HG03196 (cell line): ENCODE data around the gene DNAAF5.
"Not testable (repeated sequence)": the region's sequence is repeated elsewhere in the genome, so short reads cannot be mapped to it uniquely, and the experiment has no call there.

Source experiments
- ATAC-seq: cut with Tn5 transposase; IDR thresholded peaks from one replicate; pipeline ENCODE4 v1.9.1; 2021; ENCODE audit not compliant: unreplicated experiment

DNAAF5 gene

DNA sequence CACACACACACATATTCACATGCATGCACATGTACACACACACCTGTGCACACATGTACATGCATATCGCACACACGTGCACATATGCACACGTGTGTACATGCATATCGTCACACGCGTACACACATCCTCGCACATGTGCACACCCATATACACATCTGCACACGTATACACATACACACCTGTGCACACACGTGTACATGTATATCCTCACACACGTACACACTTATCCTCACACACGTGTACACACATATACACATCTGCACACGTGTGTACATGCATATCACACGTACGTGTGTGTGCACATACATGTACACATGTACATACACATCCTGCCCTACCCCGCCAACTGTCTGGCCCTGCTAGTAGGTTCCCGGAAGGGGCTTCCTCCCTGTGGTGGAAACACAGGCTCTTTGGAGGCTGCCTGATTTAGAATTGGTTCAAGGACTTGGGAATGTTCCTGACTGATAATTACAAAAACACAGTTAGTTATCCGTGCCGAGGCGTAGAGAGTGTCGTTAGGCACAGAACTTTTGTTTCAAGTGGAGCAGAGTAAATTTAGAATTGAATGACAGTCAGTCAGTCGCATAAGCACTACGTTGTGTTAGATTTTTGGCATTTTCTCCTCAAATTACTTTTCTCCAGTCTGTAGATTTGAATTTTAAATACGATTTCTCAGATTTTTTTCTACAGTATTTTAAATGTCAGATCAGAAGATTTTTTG is 19.1 kb downstream of the DNAAF5 start:
- no peak for ATAC-seq

DNA sequence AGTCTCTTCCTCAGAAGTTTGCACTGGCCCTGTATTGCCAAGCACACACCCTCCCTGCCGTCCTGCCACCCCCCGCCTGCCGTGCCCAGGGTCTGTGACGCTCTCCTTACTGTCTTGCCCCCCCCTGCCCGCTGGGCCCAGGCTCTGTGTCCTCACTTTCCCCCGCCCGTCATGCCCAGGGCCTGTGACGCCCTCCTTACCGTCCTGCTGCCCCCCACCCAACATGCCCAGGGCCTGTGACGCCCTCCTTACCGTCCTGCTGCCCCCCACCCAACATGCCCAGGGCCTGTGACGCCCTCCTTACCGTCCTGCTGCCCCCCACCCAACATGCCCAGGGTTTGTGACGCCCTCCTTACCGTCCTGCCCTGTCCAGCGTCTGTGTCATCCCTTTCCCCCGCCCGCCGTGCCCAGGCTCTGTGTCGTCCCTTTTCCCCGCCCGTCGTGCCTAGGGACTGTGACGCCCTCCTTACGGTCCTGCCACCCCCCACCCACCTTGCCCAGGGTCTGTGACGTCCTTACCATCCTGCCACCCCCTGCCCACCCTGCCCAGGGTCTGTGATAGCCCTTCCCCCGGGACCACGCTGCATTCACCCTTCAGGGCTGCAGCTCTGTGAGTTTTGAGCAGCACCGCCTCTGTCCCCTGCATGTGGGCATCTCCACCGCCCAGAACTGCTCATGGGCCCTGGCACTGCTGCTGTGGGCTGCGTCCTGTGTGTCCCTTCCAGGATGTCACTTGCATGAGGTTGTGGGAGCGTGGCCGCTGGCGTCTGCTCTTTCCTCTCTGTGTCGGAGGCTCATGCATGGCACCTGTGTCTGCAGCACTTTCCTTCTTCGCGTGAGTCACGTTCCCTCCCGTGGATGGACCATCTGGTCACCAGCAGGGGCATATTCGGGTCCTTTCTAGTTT is 19.9 kb downstream of the DNAAF5 start:
- ATAC-seq = no peak

DNA sequence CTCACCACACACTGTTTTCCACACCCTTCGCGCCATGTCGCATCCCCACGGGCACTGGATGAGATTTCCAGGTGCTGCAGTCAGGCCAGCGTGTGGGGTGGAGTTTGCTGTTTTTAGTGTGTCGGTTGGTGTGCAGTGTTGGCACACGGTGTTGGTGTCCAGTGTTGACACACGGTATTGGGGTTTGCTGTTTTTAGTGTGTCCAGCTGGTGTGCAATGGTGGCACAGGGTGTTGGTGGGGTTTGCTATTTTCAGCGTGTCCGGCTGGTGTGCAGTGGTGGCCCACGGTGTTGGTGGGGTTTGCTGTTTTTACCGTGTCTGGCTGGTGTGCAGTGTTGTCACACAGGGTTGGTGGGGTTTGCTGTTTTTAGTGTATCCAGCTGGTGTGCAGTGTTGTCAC is 20.7 kb downstream of the DNAAF5 start:
- no peak for ATAC-seq

DNA sequence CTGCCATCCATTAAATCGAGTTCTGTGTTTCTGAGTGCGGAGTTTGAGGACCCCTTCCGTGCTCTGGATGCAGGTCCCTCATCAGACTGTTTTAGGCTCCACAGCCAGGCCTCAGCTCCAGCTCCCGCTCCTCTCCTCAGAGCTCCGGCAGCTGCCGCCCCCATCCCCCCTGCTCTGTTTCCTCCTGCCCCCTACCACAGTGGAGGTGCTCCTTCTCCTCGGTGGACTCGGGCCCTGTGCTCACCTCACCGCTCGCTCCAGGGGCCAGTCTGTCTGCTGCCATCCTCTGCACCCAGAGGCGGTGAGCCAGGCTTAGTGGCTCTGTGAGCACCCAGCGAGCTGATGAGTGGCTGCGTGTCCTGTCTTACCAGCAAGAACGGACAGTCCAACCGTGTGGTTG is 21.9 kb downstream of the DNAAF5 start:
- no peak for ATAC-seq

DNA sequence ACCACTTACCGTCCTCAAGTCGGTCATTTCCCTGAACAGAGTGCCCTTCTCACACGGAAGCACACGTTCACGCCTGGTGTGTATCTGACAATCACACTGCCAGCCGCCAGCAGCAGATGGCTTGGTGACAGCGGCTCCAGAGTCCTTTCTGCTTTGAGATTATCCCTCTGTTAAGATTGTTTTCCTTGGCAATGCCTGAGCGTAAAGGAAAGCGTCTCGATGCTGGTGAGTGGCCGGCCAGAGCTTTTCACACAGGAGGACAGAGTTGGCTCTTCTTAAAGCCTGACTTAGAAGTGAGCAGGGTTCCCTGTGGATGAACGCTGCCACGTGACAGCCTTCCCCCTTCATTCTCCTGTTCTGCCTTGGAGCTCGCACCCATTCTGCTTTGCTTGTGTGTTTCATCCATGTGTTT is 22.6 kb downstream of the DNAAF5 start:
- ATAC-seq = no peak

DNA sequence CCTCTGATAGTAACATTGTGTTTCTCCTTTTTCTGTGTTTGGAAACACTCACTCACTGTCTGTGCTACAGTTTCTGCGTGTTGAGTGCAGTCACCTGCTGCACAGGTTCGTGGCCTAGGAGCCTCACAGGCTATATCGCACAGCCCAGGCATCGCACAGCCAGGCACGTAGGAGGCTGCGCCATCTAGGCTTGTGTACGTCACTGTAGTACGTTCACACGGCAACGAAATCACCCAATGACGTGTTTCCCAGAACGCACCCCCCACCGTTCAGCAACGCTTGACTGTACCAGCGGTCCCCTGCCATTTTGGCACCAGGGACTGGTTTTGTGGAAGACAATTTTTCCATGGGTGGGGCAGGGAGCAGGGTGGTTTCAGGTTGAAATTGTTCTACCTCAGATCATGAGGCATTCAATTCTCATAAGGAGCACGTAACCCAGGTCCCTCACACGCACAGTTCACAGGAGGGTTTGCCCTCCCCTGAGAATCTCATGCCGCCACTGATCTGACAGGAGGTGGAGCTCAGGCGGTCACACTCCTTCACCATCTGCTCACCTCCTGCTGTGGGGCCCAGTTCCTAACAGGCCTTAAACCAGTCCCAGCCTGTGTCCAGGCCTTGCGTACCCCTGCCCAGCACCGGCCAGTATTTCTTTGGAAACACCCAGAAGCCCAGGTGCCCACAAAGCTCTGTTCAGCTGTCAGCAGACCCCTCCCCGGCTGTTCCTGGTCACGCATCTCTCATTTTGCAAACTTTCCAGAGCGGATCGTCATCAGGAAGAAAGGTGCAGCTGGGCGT is 23.8 kb downstream of the DNAAF5 start:
- ATAC-seq = no peak

DNA sequence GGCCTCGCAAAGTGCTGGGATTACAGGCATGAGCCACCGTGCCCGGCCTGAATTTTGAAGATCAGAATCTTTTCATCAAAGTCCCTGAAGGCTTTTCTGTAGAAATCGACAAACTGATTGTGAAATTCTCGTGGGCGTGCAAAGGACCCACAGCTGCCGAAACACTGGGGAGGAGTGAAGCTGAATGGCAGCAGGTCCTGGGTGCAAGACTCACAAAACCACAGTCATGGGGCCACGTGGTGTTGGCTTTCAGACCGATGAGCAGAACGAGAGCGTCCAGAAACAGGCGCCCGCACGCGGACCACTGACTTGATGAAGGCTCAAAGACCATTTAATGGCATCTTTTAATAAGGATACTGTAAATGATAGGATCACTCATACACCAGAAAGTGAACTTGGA is 25.3 kb downstream of the DNAAF5 start:
- no peak for ATAC-seq

DNA sequence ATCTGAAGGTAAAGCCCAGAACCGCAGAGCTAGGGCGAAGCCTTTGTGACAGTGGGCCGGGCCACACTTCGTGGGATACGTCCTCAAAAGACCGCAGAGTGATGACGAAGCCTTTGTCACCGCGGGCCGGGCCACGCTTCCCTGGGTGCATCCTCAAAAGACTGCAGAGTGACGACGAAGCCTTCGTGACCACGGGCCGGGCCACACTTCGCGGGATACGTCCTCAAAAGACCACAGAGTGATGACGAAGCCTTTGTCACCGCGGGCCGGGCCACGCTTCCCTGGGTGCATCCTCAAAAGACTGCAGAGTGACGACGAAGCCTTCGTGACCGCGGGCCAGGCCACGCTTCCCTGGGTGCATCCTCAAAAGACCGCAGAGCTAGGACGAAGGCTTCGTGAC is 25.8 kb downstream of the DNAAF5 start:
- not testable (repeated sequence) for ATAC-seq

DNA sequence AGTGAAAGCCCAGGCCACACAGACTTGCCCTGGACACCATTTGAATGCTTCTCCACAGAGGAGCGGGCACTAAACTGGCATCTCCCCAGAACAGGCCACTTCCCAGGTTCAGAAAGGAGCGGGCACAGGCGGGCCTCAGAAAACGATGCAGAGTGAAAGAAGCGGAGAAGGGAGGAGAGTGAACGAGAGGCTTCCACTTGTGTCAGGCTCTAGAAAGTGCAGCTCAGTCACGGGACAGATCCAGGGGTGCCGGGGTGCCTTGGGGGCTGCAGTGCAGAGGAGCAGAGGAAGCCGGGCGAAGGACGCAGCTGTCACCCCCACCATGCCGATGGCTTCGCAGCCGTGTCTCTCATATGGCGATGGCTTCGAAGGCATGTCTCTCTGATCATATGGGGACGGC is 26.7 kb downstream of the DNAAF5 start:
- no peak for ATAC-seq

DNA sequence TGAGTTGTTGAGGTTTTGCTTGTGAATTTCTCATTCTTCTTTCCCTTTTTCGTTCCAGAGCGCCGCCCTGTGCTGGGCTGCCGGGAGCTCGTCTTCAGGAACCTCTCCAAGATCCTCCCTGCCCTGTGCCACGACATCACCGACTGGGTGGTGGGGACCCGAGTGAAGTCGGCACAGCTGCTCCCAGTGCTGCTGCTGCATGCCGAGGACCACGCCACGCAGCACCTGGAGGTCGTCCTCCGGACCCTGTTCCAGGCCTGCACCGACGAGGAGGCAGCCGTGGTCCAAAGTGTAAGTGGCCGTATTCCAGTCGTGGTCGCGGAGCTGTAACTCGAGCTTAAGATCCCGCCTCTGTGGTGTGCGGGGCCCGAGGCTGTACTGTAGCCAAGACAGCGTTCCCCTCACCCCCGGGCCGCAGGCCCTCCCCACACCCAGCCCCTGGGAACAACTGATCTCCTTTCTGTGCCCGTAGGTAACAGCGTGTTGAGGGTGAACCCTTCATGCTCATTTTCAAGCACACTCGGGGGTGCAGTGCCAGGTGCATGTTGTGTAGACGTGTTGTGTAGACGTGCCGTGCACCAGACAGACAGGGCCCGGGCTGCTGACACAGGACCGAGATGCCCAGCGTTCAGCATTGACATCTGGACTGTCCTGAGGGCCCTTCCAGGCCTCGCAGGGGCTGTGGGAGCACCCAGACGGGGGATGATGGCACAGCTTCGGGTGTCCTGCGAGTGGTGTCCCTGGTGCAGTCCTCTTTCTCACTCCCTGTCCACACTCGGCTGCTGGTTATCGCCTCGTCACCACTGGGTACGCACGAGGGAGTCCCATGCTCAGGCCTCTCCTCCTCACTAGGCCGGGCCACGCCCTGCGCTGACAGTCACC is 28.3 kb downstream of the DNAAF5 start:
- no peak for ATAC-seq

DNA sequence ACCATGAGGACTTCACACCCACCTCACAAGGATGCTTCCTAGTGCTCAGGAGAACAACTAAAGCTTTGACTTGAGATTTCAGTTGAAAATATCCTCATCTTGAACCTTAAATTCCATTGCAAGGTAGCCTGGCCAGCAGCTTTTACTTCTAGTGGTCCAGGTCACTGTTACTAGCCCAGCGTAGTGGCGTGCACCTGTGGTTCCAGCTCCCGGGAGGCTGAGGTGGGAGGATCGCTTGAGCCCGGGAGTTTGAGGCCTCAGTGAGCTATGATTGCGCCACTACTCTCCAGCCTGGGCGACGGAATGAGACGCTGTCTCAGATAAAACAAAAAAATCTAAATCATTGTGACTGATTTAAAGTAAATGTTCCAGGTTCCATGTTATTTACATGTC is 28.9 kb downstream of the DNAAF5 start:
- no peak for ATAC-seq

DNA sequence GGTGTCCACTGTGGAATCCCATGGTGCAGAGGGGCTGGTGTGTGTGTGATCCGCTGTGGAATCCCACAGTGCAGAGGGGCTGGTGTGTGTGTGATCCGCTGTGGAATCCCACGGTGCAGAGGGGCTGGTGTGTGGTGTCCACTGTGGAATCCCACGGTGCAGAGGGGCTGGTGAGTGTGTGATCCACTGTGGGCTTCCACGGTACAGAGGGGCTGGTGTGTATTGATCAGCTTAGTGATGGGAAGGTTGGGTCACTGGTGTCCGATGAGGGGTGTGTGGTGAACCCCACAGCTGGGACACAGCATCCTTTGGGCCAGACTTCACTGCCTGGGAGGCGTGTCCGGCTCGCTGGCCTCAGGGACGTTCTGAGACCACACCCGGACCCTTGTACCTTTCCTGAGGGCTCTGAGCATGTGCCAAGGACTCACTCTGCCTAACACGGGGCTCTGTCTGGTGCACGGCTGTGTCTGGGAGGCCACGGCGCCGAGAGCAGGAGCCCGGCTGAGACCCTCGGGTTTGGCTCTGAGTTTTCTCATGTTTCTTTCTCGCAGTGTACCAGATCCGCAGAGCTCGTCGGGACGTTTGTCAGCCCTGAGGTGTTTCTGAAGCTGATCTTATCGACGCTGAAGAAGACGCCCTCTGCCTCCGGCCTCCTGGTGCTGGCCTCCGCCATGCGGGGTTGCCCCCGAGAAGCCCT is 29.9 kb downstream of the DNAAF5 start:
- ATAC-seq = no peak

DNA sequence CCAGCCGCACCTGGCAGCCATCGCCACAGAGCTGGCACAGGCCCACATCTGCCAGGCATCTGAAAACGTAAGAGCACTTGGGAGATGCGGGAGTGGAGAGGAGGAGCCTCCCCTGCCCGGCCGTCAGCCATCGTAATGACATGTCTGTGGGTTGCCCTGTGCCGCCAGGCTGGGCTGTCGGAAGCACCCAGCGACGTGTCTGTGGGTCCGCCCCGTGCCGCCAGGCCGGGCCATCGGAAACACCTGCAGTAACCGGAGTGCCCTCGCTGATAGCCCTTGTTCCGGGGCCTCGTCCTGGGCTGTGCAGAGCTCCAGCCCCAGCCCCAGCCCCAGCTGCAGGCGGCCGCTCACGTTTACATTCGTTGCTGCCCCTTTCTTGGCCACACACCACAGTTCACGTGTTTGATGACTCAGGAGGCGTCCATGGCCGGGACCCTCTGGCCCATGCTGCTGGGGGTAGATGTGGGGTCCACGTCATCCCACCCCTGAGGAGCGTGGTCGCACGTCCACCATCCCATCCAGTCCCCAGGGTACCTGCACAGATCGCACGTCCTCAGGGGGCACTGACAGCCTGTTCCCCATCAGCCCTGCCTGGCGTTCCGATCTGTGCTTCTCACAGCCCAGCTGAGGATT is 30.5 kb downstream of the DNAAF5 start:
- no peak for ATAC-seq

DNA sequence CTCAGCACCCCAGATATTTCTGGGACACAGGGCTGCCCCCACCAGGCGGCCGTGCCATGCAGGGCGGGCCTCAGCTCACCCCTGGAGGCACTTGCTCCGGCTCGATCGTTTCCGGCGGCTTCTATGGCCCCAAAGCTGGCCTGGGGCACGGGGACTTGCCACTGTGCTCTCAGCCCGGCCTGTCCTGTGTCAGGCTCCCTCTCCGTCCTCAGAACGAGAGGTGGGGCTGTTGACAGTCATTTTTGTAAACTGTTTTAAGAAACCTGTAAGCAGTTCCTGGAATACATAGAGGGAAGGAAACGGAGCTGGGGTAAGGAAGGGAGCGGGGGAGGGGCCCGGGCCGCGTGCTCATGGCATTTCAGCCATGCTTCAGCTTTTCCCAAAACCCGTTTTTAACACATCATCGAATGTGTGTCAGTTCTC is 31.3 kb downstream of the DNAAF5 start:
- no peak for ATAC-seq

DNA sequence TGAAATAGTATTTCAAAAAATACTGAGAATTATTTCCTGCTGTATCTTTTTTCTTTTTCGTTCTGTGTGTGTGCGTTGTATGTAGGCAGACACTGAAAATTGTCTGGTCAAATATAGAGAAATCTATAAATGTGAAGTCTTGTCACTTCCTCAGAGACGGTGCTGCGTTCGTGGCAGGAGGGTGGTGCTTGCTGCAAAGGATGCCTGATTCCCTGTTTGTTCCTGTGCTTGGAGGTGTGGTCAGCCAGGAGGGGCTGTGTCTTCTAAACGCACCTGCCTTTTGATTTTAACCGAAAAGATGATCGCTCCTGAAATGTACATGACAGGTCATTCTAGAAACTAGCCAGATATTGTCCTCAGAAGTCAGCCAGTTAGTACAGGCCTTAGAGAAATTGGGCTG is 33.1 kb downstream of the DNAAF5 start:
- no peak for ATAC-seq

DNA sequence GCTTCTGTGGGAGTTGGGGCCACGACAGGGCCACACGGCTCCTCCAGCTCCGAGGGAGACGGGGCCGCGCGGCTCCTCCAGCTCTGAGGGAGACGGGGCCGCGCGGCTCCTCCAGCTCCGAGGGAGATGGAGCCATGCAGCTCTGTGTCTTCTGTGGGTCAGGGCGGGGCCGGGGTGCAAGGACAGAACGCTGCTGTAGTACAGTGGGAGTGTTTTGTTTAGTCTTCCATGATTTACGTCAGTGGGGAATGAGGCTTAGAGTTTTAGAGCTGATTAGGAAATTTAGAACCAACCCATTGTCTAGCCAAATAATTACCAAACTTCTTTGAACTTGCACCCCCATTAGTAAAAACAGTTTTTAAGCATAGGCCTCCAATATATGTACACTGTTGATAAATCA is 33.5 kb downstream of the DNAAF5 start:
- no peak for ATAC-seq

DNA sequence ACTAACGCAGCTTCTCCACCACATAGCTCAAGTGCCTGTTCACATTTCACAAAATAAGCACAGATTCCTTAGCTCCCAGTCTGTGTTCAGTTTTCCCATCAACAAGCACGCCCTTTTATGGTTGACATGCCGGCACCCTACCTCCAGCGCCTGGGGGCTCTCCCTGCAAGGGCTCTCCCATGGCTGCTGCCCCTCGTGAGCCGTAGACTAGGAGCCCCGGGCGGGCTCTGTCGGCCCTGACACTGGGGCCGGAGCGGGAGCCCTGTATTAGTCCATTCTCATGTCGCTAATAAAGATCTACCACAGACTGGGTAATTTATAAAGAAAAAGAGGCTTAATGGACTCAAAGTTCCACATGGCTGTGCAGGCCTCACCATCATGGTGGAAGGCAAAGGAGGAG is 34.6 kb downstream of the DNAAF5 start:
- no peak for ATAC-seq

DNA sequence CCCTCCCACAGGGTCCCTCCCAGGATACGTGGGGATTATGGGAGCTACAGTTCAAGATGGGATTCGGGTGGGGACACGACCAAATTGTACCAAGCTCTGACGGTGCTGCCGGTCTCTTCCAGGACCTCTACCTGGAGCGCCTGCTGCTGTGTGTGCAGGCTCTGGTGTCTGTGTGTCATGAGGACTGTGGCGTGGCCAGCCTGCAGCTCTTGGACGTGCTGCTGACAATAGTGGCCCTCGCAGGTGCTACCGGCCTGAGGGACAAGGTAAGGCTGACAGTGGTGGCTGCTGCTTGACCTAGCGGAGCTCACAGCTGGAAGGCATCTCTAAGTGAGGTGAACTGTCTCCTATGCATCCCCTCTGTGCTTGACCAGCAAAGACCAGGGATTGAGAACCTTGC is 35.1 kb downstream of the DNAAF5 start:
- no peak for ATAC-seq

DNA sequence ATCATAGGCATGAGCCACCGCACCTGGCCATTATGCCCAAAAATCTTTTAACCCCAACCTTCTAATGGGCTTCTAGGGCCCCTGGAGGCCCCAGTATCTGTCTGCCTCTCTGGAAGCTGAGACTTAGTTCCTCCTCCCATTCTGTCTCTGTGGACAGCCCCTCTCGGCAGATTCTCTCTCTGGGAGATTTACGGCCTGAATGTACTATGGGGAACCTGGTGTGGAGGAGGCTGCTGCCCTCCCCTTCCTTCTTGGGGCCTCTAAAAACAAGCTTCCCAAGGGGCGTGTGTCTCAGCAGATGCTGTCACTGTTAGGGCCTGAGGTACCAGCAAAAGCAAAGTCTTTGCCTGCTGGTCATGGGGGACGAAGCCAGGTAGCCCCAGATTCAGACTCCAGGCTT is 36.4 kb downstream of the DNAAF5 start:
- no peak for ATAC-seq

DNA sequence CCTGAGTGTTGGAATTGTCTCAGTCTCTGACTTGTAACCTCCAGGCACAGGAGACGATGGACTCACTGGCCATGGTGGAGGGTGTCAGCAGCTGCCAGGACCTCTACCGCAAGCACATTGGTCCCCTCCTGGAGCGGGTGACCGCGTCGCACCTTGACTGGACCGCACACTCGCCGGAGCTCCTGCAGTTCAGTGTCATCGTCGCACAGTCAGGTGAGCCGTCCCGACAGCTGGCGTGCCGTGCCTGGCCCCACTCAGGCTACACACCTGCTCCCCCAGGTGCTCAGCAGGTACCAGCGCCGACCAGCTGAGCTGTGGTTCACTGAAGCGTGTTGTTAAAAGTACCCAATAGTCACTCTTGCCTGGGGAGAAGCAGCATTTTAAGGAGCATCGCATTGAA is 37.3 kb downstream of the DNAAF5 start:
- no peak for ATAC-seq
